GM21529 (cell line): ENCODE results near the gene PKNOX2.

Experiments used
- ATAC-seq: cut with Tn5 transposase; IDR thresholded peaks from one replicate; pipeline ENCODE4 v1.9.1; 2021; ENCODE audit not compliant: unreplicated experiment

The PKNOX2 gene

GRCh38 chr11:125305345-125305744, 140.8 kb downstream of the PKNOX2 start:
- no peak for ATAC-seq

- no peak for ATAC-seq
These were observed 141.9 kb downstream of the PKNOX2 start for GRCh38 chr11:125306476-125306875.

- ATAC-seq, result no peak
These were observed 143.7 kb downstream of the PKNOX2 start for GRCh38 chr11:125308246-125308645.

- ATAC-seq, result no peak
These were observed 147.8 kb downstream of the PKNOX2 start for GRCh38 chr11:125312391-125312790.

- ATAC-seq, result no peak
These were observed 148.3 kb downstream of the PKNOX2 start for GRCh38 chr11:125312812-125313211.

- no peak for ATAC-seq
These were observed 149.0 kb downstream of the PKNOX2 start for GRCh38 chr11:125313271-125314219.

GRCh38 chr11:125314276-125315078, 149.9 kb downstream of the PKNOX2 start:
- no peak for ATAC-seq

GRCh38 chr11:125315079-125315740, 150.7 kb downstream of the PKNOX2 start:
- no peak for ATAC-seq

GRCh38 chr11:125317416-125317815, 152.9 kb downstream of the PKNOX2 start:
- no peak for ATAC-seq

- no peak for ATAC-seq
These were observed 155.1 kb downstream of the PKNOX2 start for GRCh38 chr11:125319649-125320048.

- ATAC-seq, result no peak
These were observed 156.0 kb downstream of the PKNOX2 start for GRCh38 chr11:125320347-125321076.

GRCh38 chr11:125322289-125322688, 157.7 kb downstream of the PKNOX2 start:
- ATAC-seq, result no peak

GRCh38 chr11:125325196-125325595, 160.6 kb downstream of the PKNOX2 start:
- no peak for ATAC-seq

- ATAC-seq, result no peak
These were observed 161.6 kb downstream of the PKNOX2 start for GRCh38 chr11:125326126-125326525.

- ATAC-seq, result no peak
These were observed 163.1 kb downstream of the PKNOX2 start for GRCh38 chr11:125327518-125328224.

GRCh38 chr11:125328225-125328580, 163.7 kb downstream of the PKNOX2 start:
- no peak for ATAC-seq

GRCh38 chr11:125329786-125330185, 165.2 kb downstream of the PKNOX2 start:
- no peak for ATAC-seq

GRCh38 chr11:125330462-125331325, 166.1 kb downstream of the PKNOX2 start:
- no peak for ATAC-seq

GRCh38 chr11:125331357-125332035, 166.9 kb downstream of the PKNOX2 start:
- no peak for ATAC-seq
